OCI-LY1 (cell line): ENCODE data around the gene IFT172.

Source experiments
- EZH2 ChIP-seq: fragments of 200-600 bp; sonication (generic), shearing (Covaris generic); IDR thresholded peaks from 2 replicates; pipeline ENCODE4 v1.8.0; 2017; ENCODE audit warnings: borderline replicate concordance, mixed run types, mild to moderate bottlenecking, antibody characterized with exemption, low read length, moderate library complexity, mixed read lengths
- TF ChIP-seq, protein P1 (sequence below): fragments of 200-600 bp; sonication (generic), shearing (Covaris generic); IDR thresholded peaks from 2 replicates; pipeline ENCODE4 v1.5.1; 2017; ENCODE audit warnings: mild to moderate bottlenecking, antibody characterized with exemption, low read length, moderate library complexity, mixed read lengths

GRCh38 chr2:27493948-27494283 is 4.4 kb upstream of the IFT172 start:
- TF ChIP-seq EZH2 = no peak
- TF ChIP-seq, protein P1, sequence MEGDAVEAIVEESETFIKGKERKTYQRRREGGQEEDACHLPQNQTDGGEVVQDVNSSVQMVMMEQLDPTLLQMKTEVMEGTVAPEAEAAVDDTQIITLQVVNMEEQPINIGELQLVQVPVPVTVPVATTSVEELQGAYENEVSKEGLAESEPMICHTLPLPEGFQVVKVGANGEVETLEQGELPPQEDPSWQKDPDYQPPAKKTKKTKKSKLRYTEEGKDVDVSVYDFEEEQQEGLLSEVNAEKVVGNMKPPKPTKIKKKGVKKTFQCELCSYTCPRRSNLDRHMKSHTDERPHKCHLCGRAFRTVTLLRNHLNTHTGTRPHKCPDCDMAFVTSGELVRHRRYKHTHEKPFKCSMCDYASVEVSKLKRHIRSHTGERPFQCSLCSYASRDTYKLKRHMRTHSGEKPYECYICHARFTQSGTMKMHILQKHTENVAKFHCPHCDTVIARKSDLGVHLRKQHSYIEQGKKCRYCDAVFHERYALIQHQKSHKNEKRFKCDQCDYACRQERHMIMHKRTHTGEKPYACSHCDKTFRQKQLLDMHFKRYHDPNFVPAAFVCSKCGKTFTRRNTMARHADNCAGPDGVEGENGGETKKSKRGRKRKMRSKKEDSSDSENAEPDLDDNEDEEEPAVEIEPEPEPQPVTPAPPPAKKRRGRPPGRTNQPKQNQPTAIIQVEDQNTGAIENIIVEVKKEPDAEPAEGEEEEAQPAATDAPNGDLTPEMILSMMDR = no peak
